Memory B cell (primary cell): Measurements from ENCODE around the gene PLEKHH1.

ENCODE experiments used
- ATAC-seq: fragments of 150-1000 bp; cut with Tn5 transposase; 2 replicates; pipeline ENCODE4 v1.10.0; 2021; ENCODE audit warnings: low read depth, mild to moderate bottlenecking, moderate library complexity
- DNase-seq, 2 donors: peaks; one replicate each; pipeline ENCODE4 v3.0.0; 2022; ENCODE audit warnings: low spot score in 2 of 2
- H3K27ac Mint-ChIP-seq: one replicate; pipeline ENCODE4 v1.8.0; 2022; ENCODE audit warnings: mild to moderate bottlenecking, moderate library complexity, mixed read lengths
- H3K27me3 Mint-ChIP-seq: one replicate; pipeline ENCODE4 v1.8.0; 2022; ENCODE audit warnings: mixed read lengths
- H3K36me3 Mint-ChIP-seq: one replicate; pipeline ENCODE4 v1.8.0; 2022; ENCODE audit warnings: mild to moderate bottlenecking, mixed read lengths
- H3K4me1 Mint-ChIP-seq: one replicate; pipeline ENCODE4 v1.8.0; 2022; ENCODE audit warnings: mixed read lengths
- H3K4me3 Mint-ChIP-seq: one replicate; pipeline ENCODE4 v1.8.0; 2022; ENCODE audit warnings: mild to moderate bottlenecking, moderate library complexity, mixed read lengths
- H3K9me3 Mint-ChIP-seq: one replicate; pipeline ENCODE4 v1.8.0; 2022; ENCODE audit warnings: mixed read lengths

The PLEKHH1 gene

DNA sequence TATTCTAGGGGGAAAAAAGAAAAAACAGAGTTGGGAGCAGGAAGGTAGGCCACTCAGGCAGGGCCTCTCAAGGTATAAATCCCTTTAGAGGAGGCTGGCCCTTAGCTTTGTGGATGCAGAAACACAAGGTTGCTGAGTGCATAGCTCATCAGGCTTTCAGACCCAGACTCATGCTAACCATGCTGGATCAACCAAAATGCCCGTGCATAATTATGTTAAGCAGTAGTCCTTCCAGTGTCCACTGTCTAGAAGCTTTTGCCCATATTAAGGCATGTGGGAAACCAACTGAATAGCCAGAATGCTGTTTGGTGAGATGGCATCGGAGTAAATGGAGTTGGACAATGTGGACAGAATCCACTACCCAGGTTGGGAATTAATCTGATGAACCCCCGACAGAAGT is 105.6 kb downstream of the PLEKHH1 start:
- Mint-ChIP-seq H3K36me3 (no peaks in the 10 kb centered on the region), H3K4me1 (no peaks in the 10 kb centered on the region), H3K9me3 (no peaks in the 10 kb centered on the region), H3K27ac (no peak overlapping the region), H3K4me3 (no peak overlapping the region), H3K27me3 (no peaks in the 10 kb centered on the region)
- ATAC-seq (no peak), DNase-seq (no peak)
